ENCODE measurements around the gene HINT3.
A peak's percentile ranks its signal among the peaks of the same experiment; 100 is the strongest.
"Not testable (repeated sequence)": the region's sequence is repeated elsewhere in the genome, so short reads cannot be mapped to it uniquely, and the experiment has no call there.

The HINT3 gene

DNA sequence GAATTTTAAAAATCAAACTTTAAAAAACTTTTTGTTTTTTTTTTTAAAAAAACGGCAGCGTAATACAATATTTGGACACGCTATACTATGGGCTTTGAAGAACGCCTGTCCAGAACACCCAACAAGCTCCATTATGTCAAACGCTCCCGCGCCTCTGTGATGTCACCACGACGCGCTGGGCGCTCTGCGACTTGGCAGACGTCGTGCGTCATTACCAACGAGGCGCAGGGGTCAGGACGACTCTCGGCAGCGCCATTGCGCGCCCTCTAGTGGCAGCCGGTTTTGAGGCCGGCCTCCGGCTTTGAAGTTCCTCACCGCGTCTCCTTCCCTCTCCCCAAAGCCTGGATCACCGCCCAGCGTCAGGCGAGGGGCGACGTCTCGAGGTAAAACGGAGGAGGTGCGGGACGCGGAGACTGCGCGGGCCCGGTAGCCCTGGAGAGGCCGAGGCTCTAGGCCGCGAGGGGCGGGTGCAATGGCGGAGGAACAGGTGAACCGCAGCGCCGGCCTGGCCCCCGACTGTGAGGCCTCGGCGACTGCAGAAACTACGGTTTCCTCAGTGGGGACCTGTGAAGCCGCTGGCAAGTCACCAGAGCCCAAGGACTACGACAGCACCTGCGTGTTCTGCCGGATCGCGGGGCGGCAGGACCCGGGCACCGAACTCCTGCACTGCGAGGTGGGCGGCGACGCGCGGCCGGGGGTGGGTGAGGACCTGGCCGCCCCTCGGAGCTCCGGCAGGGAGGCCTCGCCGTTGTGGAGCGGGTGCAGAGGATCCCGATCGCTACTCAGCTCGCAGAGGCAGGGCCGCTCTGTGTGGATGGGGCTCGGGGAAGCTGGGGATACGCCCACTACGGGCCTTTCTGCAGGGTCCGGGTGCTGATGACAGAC is at the start of gene HINT3:
Gene HINT3, plus strand, starts transcription at position 265 of the 885 bp plus-strand sequence. Its CDS starts 208 bp downstream, at position 473.
- DNase-seq (ENCODE audit: extremely low read depth, low read depth): peak; percentile 91
- TF ChIP-seq, protein P1, sequence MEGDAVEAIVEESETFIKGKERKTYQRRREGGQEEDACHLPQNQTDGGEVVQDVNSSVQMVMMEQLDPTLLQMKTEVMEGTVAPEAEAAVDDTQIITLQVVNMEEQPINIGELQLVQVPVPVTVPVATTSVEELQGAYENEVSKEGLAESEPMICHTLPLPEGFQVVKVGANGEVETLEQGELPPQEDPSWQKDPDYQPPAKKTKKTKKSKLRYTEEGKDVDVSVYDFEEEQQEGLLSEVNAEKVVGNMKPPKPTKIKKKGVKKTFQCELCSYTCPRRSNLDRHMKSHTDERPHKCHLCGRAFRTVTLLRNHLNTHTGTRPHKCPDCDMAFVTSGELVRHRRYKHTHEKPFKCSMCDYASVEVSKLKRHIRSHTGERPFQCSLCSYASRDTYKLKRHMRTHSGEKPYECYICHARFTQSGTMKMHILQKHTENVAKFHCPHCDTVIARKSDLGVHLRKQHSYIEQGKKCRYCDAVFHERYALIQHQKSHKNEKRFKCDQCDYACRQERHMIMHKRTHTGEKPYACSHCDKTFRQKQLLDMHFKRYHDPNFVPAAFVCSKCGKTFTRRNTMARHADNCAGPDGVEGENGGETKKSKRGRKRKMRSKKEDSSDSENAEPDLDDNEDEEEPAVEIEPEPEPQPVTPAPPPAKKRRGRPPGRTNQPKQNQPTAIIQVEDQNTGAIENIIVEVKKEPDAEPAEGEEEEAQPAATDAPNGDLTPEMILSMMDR (IDR thresholded peaks at IDR 0.05; ENCODE audit: low read depth, low read length): peak; percentile 92

DNA sequence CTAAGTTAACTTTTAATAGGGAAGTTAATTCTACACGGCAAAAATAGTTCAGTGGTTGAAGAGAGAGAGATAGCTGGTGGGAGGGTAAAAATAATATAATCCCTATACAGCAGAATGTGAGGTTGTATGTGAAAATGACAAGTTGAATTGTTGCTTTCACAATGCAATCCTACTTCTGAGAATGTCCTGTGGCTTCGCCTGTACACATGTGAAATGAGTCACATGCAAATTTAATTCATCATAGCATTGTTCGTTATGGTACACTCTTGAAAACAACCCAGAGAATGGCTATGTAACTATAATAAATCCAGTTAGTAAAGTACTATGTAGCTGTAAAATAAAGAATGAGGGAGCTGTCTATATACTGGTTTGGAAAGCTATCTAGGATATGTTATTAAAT is 46.0 kb upstream of the HINT3 start:
- DNase-seq (ENCODE audit: extremely low read depth, low read depth): no peak
- TF ChIP-seq, protein P1 (IDR thresholded peaks at IDR 0.05; ENCODE audit: low read depth, low read length): no peak

DNA sequence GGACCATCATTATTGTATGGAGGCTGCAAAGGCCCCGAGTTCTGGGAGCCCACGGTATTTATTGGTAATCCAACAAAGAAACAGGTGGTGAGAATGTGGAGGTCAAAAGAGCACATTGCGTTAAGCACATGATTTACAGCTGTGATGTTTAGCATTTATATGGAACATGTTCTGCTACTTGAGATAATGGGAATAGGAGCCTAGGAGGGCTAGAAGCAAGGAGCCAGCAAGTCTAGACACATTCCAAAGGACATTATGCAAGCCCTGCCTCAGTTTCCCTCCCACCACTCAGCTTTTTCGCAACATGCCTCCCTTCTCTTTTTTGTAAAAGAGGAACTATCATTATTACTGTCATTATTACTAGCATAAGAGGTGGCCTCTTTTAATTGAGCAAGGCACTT is 45.5 kb upstream of the HINT3 start:
- not testable (repeated sequence) for DNase-seq (ENCODE audit: extremely low read depth, low read depth)

DNA sequence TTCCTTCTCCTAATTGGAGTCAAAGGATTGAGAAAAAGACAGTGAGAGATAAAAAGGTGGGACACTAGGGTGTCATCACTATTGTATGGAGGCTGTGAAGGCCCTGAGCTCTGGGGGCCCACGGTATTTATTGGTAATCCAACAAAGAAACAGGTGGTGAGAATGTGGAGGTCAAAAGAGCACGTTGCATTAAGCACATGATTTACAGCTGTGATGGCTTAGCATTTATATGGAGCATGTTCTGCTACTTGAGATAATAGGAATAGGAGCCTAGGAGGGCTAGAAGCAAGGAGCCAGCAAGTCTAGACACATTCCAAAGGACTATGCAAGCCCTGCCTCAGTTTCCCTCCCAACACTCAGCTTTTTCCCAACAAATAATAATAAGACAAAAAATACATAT is 44.1 kb upstream of the HINT3 start:
- not testable (repeated sequence) for DNase-seq (ENCODE audit: extremely low read depth, low read depth)

DNA sequence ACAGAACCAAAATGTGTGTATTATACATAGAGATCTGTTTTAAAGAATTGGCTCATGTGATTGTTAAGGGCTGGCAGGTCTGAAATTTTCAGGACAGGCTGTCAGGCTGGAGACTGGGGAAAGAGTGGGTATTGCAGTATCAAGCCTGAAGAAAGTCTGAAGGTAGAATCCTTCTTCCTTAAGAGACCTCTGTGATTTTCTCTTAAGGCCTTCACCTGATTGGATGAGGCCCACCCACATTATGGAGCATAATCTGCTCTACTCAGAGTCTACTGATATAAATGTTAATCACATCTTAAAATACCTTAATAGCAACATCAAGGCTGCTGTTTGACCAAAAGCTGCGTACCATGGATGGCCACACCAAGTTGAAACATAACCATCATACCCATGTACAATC is 43.4 kb upstream of the HINT3 start:
- DNase-seq (ENCODE audit: extremely low read depth, low read depth): no peak
- TF ChIP-seq, protein P1 (IDR thresholded peaks at IDR 0.05; ENCODE audit: low read depth, low read length): no peak

DNA sequence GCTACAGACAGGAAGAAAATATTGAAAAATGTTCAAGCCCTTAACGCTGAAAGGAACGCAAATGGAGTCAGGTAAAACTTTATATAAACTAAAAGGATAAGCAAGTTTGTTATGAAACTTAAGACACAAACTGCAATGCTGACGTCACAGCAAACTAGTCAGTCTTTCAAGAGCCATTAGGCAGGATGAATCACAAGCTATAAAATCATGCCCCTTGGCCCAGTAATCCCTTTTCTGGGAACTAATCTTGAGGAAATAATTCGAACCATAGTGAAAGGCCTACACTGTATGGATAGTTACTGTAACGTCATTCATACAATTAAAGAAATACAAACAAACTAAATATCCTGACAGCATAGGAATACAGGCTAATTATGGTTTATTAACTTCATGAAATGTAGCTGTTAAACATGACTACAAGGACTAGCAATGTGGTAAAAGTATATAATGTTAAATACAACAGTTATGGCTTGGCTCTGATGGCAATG is 42.7 kb upstream of the HINT3 start:
- TF ChIP-seq, protein P1 (IDR thresholded peaks at IDR 0.05; ENCODE audit: low read depth, low read length): no peak
- peak; percentile 86 for DNase-seq (ENCODE audit: extremely low read depth, low read depth)

DNA sequence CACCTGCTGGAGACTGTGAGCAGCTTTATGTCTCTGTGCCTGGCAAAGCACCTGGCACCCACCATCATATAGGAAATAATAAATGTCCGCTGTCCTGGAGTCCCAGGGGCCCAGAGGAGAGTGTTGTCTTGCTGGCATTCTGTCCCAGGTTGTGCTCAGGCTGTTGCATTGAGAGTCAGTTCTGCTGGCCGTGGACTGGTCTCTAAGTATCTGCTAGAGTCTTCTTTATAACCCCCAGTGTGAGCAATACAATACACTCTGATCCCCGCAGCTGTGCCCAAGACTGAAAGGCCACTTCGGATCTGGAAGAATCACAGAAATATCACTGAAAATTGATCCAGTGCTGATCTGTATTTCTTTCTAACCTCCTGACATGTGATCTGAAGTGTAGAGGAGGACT is 38.3 kb upstream of the HINT3 start:
- TF ChIP-seq, protein P1 (IDR thresholded peaks at IDR 0.05; ENCODE audit: low read depth, low read length): no peak
- no peak for DNase-seq (ENCODE audit: extremely low read depth, low read depth)

DNA sequence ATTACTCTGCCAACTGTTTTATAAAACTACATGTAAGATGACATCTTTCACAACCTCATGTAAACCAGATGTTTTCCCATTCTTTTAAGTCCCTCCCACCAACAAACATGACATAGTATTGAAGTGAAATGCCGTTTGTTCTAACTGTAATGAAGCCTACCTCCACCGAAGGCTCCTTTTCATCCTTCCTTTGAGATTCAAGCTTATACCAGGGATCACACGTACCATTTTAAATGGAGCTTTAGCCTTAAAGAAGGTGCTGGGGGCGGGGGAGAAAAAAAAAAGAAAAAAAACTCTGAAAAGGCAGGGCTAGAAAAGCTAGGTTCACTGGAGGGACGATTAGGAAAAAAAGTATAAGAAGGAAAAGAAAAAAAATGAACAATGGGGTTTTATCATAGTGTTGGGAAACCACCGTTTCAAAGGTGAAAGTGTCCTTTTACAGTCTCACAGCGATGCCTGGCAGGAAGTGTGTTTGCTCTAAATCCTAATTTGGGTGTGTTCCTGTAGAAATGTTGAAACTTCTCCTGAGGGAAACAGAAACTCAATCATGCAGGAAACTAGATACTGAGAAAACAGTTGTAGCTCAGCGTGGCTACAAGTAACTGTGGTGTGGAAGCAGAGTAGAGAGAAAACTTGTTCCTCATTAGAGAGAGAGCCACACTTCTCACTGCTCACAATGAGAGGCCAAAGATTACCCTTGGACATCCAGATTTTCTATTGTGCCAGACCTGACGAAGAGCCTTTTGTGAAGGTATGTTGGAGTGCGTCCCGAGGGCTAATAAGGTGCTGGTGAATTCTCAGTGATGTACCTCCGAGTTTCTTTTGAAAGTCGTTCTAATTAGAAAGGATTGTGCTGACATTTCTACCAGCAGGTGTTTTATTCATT is 37.6 kb upstream of the HINT3 start:
- DNase-seq (ENCODE audit: extremely low read depth, low read depth): peak; percentile 84
- TF ChIP-seq, protein P1 (IDR thresholded peaks at IDR 0.05; ENCODE audit: low read depth, low read length): no peak
